Erythroblast (primary cell): ENCODE data around the gene IL6ST.

ENCODE experiments used
- GATA1 ChIP-seq: IDR thresholded peaks from 2 replicates; pipeline ENCODE4 v1.6.1; 2011; ENCODE audit warnings: low read depth, mild to moderate bottlenecking, control low read depth, low read length, moderate library complexity
- POLR2A ChIP-seq: IDR thresholded peaks from 2 replicates; pipeline ENCODE4 v1.6.1; 2011; ENCODE audit warnings: mild to moderate bottlenecking, low read length

DNA sequence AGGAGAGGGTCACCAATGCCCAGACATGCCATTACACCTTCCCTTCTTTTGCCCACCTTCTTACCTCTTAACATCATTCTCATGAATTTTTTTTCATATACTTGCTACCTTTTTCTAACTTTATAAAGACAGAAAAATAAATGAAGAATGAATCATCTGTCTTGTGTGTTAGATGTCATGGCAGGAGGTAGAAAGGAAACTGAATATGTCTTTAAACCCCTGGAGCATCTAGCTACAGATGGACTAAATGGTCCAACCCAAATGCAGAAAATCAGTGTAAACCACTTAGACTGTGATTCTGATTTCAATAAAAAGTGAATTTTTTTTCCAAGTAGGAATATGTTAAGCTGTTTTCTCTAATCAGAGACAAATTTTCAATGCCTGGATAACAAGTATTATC is 11.8 kb upstream of the IL6ST start:
- TF ChIP-seq POLR2A (no peak), GATA1 (no peak)
